GM21786 (cell line): ENCODE results near the gene CCNY.
A peak's percentile ranks its signal among the peaks of the same experiment; 100 is the strongest.

Source experiments
- ATAC-seq: cut with Tn5 transposase; IDR thresholded peaks from one replicate; pipeline ENCODE4 v1.9.1; 2021; ENCODE audit not compliant: unreplicated experiment

Gene CCNY

GRCh38 chr10:35545878-35546590 lies 209.7 kb downstream of the CCNY start:
- no peak for ATAC-seq

- ATAC-seq, result no peak
Observed at GRCh38 chr10:35546824-35547225, 210.5 kb downstream of the CCNY start.

GRCh38 chr10:35552650-35553342 lies 216.5 kb downstream of the CCNY start:
- ATAC-seq, result no peak

- no peak for ATAC-seq
Observed at GRCh38 chr10:35554036-35554435, 217.7 kb downstream of the CCNY start.

- peak; percentile 62 for ATAC-seq
Observed at GRCh38 chr10:35554461-35555056, 218.2 kb downstream of the CCNY start.

- ATAC-seq, result no peak
Observed at GRCh38 chr10:35555962-35556930, 219.9 kb downstream of the CCNY start.

GRCh38 chr10:35558276-35558675 lies 222.0 kb downstream of the CCNY start:
- no peak for ATAC-seq

- ATAC-seq, result no peak
Observed at GRCh38 chr10:35559416-35559815, 223.1 kb downstream of the CCNY start.

GRCh38 chr10:35561715-35562114 lies 225.4 kb downstream of the CCNY start:
- no peak for ATAC-seq

- no peak for ATAC-seq
Observed at GRCh38 chr10:35562427-35562826, 226.1 kb downstream of the CCNY start.

GRCh38 chr10:35563261-35563891 lies 227.1 kb downstream of the CCNY start:
- ATAC-seq, result peak; percentile 36

- ATAC-seq, result peak; percentile 80
Observed at GRCh38 chr10:35564341-35564968, 228.1 kb downstream of the CCNY start.

- no peak for ATAC-seq
Observed at GRCh38 chr10:35565602-35566081, 229.3 kb downstream of the CCNY start.

- ATAC-seq, result no peak
Observed at GRCh38 chr10:35567951-35568350, 231.6 kb downstream of the CCNY start.

- no peak for ATAC-seq
Observed at GRCh38 chr10:35568483-35569015, 232.2 kb downstream of the CCNY start.

GRCh38 chr10:35569111-35569707 lies 232.9 kb downstream of the CCNY start:
- no peak for ATAC-seq

GRCh38 chr10:35569836-35570235 lies 233.5 kb downstream of the CCNY start:
- no peak for ATAC-seq

GRCh38 chr10:35570397-35570796 lies 234.1 kb downstream of the CCNY start:
- no peak for ATAC-seq

GRCh38 chr10:35572583-35572982 lies 236.3 kb downstream of the CCNY start:
- no peak for ATAC-seq
